Transverse colon (tissue), 4 donors: ENCODE measurements around the gene TCTN3.
"Not testable (repeated sequence)": the region's sequence is repeated elsewhere in the genome, so short reads cannot be mapped to it uniquely, and the experiment has no call there.

Experiments
- CTCF ChIP-seq, 5 experiments: fragments of 200-600 bp in 3 of 5; fragments of 450-650 bp in 2 of 5; sonication (generic) in 3 of 5; IDR thresholded peaks; 1 replicate in 2 of 5; 2 replicates in 3 of 5; pipeline ENCODE4 v1.5.1; 2016 to 2017; ENCODE audit warnings: antibody characterized with exemption in 5 of 5, inconsistent platforms in 3 of 5, mild to moderate bottlenecking in 2 of 5, moderate library complexity in 1 of 5
- EP300 ChIP-seq: sonication (generic); formaldehyde crosslinking; IDR thresholded peaks from one replicate; pipeline ENCODE4 v1.6.1; 2017; ENCODE audit warnings: antibody characterized with exemption, low read depth
- POLR2A ChIP-seq: fragments of 450-650 bp; IDR thresholded peaks from one replicate; pipeline ENCODE4 v1.6.1; 2016; ENCODE audit warnings: antibody characterized with exemption, mild to moderate bottlenecking, moderate library complexity
- POLR2AphosphoS5 ChIP-seq, 3 donors: sonication (generic); formaldehyde crosslinking; IDR thresholded peaks; one replicate each; pipeline ENCODE4 v1.6.1; 2016; ENCODE audit warnings: antibody characterized with exemption in 3 of 3

DNA sequence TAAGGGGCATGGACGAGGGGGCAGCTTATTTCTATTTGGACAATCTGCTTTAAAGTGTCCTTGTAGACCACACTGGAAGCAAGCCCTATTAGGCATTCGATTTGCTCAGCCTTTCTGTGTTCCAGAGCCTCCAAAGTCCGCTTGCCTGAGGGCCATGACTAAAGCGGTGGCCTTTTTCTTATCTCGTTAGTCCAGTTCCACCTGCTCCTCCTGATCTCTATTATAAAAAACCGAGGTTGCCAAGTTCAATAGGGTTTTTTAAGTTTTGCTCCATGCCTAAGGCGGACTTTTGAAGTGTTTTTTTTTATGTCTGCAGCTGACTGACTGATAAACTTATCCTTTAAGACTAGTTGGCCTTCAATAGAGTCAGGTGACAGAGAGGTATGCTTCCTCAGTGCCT lies 27.0 kb upstream of the TCTN3 start:
- not testable (repeated sequence) for TF ChIP-seq POLR2A; CTCF (IDR thresholded peaks at IDR 0.05); EP300; POLR2AphosphoS5 (IDR thresholded peaks at IDR 0.05)
